Measurements from ENCODE around the gene LONP1. TPM values are rescaled to one million over a fixed set of nuclear protein-coding genes. Genes with fewer than 3 reads are reported as not detected.

Gene LONP1
- total and polyA plus RNA-seq, 12 donors: 177 to 523 (median 373) TPM

GRCh38 chr19:5680437-5681368 lies 39.2 kb downstream of the LONP1 start, which contains the start of the genes HSD11B1L and MICOS13:
Gene HSD11B1L, plus strand, starts transcription at chr19:5681027. Its CDS starts 3,806 bp downstream, at chr19:5684833.
Gene MICOS13, minus strand, starts transcription at chr19:5680516. Its CDS starts 30 bp downstream, at chr19:5680486.
- intact Hi-C loops (cut with DNase I): no loop called here
- H3K4me3 ChIP-seq: peak within 1 kb of the TSS; percentile 73 to 99 (median 92)
- H3K4me1 ChIP-seq (replicated peaks in 1 of 2): peaks cover 13% of the 10 kb centered on the region in 2 donors
- H3K27me3 ChIP-seq: no peaks in the 10 kb centered on the region
- peak within 1 kb of the TSS; percentile 63 to 90 (median 84) for H3K27ac ChIP-seq
- TF ChIP-seq CTCF (IDR thresholded peaks at IDR 0.05) (no peak), POLR2A (IDR thresholded peaks at IDR 0.05) (peak in 1 of 2 donors; percentile 50)
- H3K36me3 ChIP-seq (replicated peaks in 1 of 2): no peaks in the 10 kb centered on the region
- no peaks in the 10 kb centered on the region for H3K9me3 ChIP-seq (replicated peaks in 1 of 3)
- 0 to 2% (median 1%) methylated on average over 9 to 94 of the region's 94 CpGs for WGBS, 4 donors
- peak; percentile 98 to 100 (median 99) for DNase-seq

- intact Hi-C loops (cut with DNase I): no loop called here
- Histone ChIP-seq H3K4me3 (peak overlapping the region; percentile 73 to 99 (median 92)), H3K27me3 (no peaks in the 10 kb centered on the region), H3K27ac (peak overlapping the region in 4 of 5 donors; percentile 77 to 90 (median 86)), H3K36me3 (replicated peaks in 1 of 2) (no peaks in the 10 kb centered on the region), H3K4me1 (replicated peaks in 1 of 2) (peaks cover 13% of the 10 kb centered on the region in 2 donors), H3K9me3 (replicated peaks in 1 of 3) (no peaks in the 10 kb centered on the region)
- no peak for TF ChIP-seq POLR2A (IDR thresholded peaks at IDR 0.05)
- TF ChIP-seq CTCF (IDR thresholded peaks at IDR 0.05): peak in 2 of 6 experiments; percentile 15 to 33
- DNase-seq: peak in 6 of 7 donors; percentile 49 to 82 (median 61)
- 0% methylated on average over 3 to 23 of the region's 23 CpGs for WGBS, 4 donors
These were observed 39.9 kb downstream of the LONP1 start for GRCh38 chr19:5680084-5680436.

GRCh38 chr19:5679289-5680083 lies 40.5 kb downstream of the LONP1 start:
- Histone ChIP-seq H3K27me3 (no peaks in the 10 kb centered on the region), H3K4me3 (peak overlapping the region; percentile 73 to 99 (median 92)), H3K4me1 (replicated peaks in 1 of 2) (peaks cover 13% of the 10 kb centered on the region in 2 donors), H3K36me3 (replicated peaks in 1 of 2) (no peaks in the 10 kb centered on the region), H3K27ac (peak overlapping the region in 3 of 5 donors; percentile 77 to 90 (median 89)), H3K9me3 (replicated peaks in 1 of 3) (no peaks in the 10 kb centered on the region)
- WGBS, 4 donors: 24 to 38% (median 27%) methylated on average over 11 to 26 of the region's 26 CpGs
- peak in 3 of 7 donors; percentile 42 to 51 (median 50) for DNase-seq
- no peak for TF ChIP-seq CTCF (IDR thresholded peaks at IDR 0.05)
- intact Hi-C loops (cut with DNase I): loop anchor here (5.0 kb wide), 2 partner anchors 52 to 592 kb away; no protein-coding TSS in a partner anchor
